HL-60 (cell line): ENCODE data around the gene GPC5.

ENCODE experiments used
- DNase-seq, 2 experiments: peaks; one replicate each; pipeline ENCODE4 v3.0.0-alpha.2; 2010 to 2020; ENCODE audit warnings: low read depth in 1 of 2, low spot score in 1 of 2
- H3K27ac ChIP-seq: fragments of 250-450 bp; sonication (Bioruptor Pico); replicated peaks from 2 replicates; pipeline ENCODE4 v1.5.1; 2020; ENCODE audit warnings: mild to moderate bottlenecking, moderate library complexity
- H3K27me3 ChIP-seq: fragments of 250-450 bp; sonication (Bioruptor Pico); 2 replicates; pipeline ENCODE4 v1.5.1; 2021; ENCODE audit warnings: mild to moderate bottlenecking, moderate library complexity; ENCODE audit not compliant: insufficient read depth, poor library complexity, severe bottlenecking
- H3K4me3 ChIP-seq: replicated peaks from 2 replicates; pipeline ENCODE4 v1.5.1; 2011; ENCODE audit warnings: mild to moderate bottlenecking, control low read depth, low read length; ENCODE audit not compliant: insufficient read depth
- GABPA ChIP-seq: IDR thresholded peaks from 2 replicates; pipeline ENCODE4 v1.6.1; 2012; ENCODE audit warnings: low read depth
- POLR2AphosphoS5 ChIP-seq: IDR thresholded peaks from 2 replicates; pipeline ENCODE4 v1.6.1; 2012; ENCODE audit warnings: low read depth
- SPI1 ChIP-seq: IDR thresholded peaks from 2 replicates; pipeline ENCODE4 v1.6.1; 2012; ENCODE audit warnings: low read depth, mild to moderate bottlenecking, borderline replicate concordance
- TF ChIP-seq, protein P1 (sequence below): IDR thresholded peaks from one replicate; pipeline ENCODE4 v1.5.1; 2011; ENCODE audit warnings: low read length, control low read depth, inconsistent platforms; ENCODE audit not compliant: insufficient read depth
- TF ChIP-seq, protein P2 (sequence below): IDR thresholded peaks from 2 replicates; pipeline ENCODE4 v1.6.1; 2012; ENCODE audit warnings: low read depth; ENCODE audit not compliant: insufficient replicate concordance

GPC5 gene

DNA sequence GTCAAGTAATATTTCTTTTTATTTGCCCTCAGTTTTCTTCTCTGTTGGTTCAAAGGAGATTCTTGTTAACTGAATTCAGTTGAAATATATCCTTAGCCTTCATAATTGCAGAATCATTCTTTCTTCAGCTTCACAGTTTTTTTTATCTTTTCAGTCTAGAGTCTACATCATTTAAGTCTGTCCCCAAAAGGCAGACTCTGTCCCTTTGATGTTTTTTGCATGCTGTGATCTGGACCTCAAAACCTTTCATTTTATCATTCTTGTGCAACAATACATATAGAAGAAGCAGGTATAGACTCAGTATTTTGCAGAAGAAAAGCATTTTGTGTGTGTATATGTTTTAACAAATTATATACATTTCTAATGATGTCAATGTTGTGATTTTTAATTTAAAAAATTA is 1093.4 kb downstream of the GPC5 start:
- Histone ChIP-seq H3K27me3 (no peaks in the 10 kb centered on the region), H3K27ac (no peak overlapping the region), H3K4me3 (no peak overlapping the region)
- DNase-seq = no peak
- TF ChIP-seq POLR2AphosphoS5 = no peak
- no peak for TF ChIP-seq GABPA
- TF ChIP-seq, protein P1, sequence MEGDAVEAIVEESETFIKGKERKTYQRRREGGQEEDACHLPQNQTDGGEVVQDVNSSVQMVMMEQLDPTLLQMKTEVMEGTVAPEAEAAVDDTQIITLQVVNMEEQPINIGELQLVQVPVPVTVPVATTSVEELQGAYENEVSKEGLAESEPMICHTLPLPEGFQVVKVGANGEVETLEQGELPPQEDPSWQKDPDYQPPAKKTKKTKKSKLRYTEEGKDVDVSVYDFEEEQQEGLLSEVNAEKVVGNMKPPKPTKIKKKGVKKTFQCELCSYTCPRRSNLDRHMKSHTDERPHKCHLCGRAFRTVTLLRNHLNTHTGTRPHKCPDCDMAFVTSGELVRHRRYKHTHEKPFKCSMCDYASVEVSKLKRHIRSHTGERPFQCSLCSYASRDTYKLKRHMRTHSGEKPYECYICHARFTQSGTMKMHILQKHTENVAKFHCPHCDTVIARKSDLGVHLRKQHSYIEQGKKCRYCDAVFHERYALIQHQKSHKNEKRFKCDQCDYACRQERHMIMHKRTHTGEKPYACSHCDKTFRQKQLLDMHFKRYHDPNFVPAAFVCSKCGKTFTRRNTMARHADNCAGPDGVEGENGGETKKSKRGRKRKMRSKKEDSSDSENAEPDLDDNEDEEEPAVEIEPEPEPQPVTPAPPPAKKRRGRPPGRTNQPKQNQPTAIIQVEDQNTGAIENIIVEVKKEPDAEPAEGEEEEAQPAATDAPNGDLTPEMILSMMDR = no peak
- no peak for TF ChIP-seq SPI1
- TF ChIP-seq, protein P2, sequence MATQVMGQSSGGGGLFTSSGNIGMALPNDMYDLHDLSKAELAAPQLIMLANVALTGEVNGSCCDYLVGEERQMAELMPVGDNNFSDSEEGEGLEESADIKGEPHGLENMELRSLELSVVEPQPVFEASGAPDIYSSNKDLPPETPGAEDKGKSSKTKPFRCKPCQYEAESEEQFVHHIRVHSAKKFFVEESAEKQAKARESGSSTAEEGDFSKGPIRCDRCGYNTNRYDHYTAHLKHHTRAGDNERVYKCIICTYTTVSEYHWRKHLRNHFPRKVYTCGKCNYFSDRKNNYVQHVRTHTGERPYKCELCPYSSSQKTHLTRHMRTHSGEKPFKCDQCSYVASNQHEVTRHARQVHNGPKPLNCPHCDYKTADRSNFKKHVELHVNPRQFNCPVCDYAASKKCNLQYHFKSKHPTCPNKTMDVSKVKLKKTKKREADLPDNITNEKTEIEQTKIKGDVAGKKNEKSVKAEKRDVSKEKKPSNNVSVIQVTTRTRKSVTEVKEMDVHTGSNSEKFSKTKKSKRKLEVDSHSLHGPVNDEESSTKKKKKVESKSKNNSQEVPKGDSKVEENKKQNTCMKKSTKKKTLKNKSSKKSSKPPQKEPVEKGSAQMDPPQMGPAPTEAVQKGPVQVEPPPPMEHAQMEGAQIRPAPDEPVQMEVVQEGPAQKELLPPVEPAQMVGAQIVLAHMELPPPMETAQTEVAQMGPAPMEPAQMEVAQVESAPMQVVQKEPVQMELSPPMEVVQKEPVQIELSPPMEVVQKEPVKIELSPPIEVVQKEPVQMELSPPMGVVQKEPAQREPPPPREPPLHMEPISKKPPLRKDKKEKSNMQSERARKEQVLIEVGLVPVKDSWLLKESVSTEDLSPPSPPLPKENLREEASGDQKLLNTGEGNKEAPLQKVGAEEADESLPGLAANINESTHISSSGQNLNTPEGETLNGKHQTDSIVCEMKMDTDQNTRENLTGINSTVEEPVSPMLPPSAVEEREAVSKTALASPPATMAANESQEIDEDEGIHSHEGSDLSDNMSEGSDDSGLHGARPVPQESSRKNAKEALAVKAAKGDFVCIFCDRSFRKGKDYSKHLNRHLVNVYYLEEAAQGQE = no peak

DNA sequence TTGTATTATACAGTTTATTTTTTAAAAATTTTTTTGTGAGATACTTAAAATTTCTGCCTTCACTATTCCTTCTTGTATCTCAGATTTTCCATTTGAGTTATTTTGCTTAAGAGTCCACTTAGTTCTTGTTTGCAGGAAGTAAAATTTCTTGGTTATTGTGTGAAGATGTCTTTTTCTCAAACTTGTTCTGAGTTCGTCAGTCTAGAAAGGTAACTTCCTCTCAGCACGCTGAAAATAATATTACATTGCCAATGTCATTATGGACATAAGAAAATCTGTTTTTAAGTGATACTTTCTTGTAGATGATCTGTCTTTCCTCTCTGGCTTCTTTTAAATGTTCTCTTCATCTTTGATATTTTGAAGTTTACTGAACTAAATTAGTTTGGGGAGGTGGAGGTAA is 1096.5 kb downstream of the GPC5 start:
- H3K27me3 ChIP-seq = no peaks in the 10 kb centered on the region
- DNase-seq = no peak
- H3K27ac ChIP-seq = no peak overlapping the region
- H3K4me3 ChIP-seq = no peak overlapping the region
- TF ChIP-seq SPI1 (no peak), GABPA (no peak), POLR2AphosphoS5 (no peak)
- TF ChIP-seq, protein P2 = no peak
- TF ChIP-seq, protein P1 = no peak

DNA sequence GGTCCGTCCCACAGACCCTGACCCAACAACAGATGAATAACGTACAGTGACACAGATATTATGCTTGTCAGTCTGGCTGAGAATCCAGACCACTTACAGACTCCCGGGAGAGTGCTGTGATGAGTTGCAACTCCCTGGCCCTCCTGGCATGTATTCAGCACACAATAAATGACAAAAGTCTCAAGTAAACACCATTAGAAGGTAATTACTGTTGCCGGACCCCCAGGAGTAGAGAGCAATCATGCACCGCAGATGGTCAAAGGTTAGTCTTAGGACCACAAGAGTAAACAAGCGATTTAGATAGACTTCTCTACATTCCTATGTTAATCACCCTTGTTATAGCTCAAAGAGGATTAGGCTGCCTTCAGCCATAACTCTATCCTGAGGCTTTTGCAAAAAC is 1101.8 kb downstream of the GPC5 start:
- DNase-seq = no peak
- TF ChIP-seq, protein P1 = no peak
- TF ChIP-seq GABPA = no peak
- no peak for TF ChIP-seq POLR2AphosphoS5
- TF ChIP-seq, protein P2 = no peak
- no peak for TF ChIP-seq SPI1
- no peak overlapping the region for H3K27ac ChIP-seq
- no peaks in the 10 kb centered on the region for H3K27me3 ChIP-seq
- H3K4me3 ChIP-seq = no peak overlapping the region
